Measurements from ENCODE around the gene KANSL1. TPM values are rescaled to one million over a fixed set of nuclear protein-coding genes. Genes with fewer than 3 reads are reported as not detected.

The KANSL1 gene
- polyA plus RNA-seq, 1 experiment, result 14.1 TPM

DNA sequence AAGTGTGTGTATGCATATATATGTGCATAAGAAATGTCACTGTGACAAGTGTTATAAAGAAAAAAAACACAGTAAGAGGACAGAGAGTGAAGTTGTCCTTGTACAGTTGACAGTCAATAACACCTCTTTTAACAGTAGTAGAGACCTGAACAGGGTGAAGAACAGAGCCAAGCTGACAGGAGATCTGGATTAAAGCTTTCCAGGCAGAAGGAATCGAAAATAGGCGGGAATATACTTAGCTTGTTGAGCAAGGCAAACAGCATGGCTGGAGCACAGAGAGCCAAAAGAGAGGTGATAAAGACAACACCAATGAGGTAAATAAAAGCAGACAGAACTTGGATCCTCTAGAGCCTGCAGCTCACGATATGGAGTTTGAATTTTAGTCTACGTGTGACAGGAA is 64.8 kb downstream of the KANSL1 start:
- no peaks in the 10 kb centered on the region for H3K36me3 ChIP-seq (ENCODE audit: control insufficient read depth, insufficient read depth, low read length)
- H3K27me3 ChIP-seq (ENCODE audit: control insufficient read depth, insufficient read depth, low read length), result no peaks in the 10 kb centered on the region
- DNase-seq (ENCODE audit: low read depth), result no peak
- ChIA-PET CTCF (interaction anchor here (0.6 to 1.6 kb wide), 3 partner anchors 17 to 757 kb away, joined by 3 to 4 read pairs (median 3); no protein-coding TSS in a partner anchor), POLR2A (interaction anchor here (0.6 kb wide), 1 partner anchor 75 kb away, joined by 3 read pairs; no protein-coding TSS in a partner anchor)
- no peak overlapping the region for H3K4me3 ChIP-seq (ENCODE audit: low read depth, low read length)
- TF ChIP-seq, protein P1, sequence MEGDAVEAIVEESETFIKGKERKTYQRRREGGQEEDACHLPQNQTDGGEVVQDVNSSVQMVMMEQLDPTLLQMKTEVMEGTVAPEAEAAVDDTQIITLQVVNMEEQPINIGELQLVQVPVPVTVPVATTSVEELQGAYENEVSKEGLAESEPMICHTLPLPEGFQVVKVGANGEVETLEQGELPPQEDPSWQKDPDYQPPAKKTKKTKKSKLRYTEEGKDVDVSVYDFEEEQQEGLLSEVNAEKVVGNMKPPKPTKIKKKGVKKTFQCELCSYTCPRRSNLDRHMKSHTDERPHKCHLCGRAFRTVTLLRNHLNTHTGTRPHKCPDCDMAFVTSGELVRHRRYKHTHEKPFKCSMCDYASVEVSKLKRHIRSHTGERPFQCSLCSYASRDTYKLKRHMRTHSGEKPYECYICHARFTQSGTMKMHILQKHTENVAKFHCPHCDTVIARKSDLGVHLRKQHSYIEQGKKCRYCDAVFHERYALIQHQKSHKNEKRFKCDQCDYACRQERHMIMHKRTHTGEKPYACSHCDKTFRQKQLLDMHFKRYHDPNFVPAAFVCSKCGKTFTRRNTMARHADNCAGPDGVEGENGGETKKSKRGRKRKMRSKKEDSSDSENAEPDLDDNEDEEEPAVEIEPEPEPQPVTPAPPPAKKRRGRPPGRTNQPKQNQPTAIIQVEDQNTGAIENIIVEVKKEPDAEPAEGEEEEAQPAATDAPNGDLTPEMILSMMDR (IDR thresholded peaks at IDR 0.05; ENCODE audit: insufficient read depth, low read depth, low read length), result no peak

DNA sequence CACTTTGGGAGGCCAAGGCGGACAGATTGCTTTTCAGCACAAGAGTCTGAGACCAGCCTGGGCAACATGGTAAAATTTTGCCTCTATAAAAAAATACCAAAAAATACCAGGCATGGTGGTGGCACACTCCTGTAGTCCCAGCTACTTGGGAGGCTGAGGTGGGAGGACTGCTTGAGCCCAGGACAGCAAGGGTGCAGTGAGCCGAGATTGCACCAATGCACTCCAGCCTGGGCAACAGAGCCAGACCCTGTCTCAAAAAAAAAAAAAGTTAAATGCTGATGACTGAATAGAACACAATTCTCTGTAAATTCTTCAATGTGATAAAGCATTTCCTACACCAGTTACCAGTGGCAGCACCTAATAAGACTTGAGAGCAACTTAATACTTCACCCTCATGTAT is 65.7 kb downstream of the KANSL1 start:
- Histone ChIP-seq H3K4me3 (ENCODE audit: low read depth, low read length) (no peak overlapping the region), H3K27me3 (ENCODE audit: control insufficient read depth, insufficient read depth, low read length) (no peaks in the 10 kb centered on the region), H3K36me3 (ENCODE audit: control insufficient read depth, insufficient read depth, low read length) (no peaks in the 10 kb centered on the region)
- TF ChIP-seq, protein P1 (IDR thresholded peaks at IDR 0.05; ENCODE audit: insufficient read depth, low read depth, low read length), result no peak
- no peak for DNase-seq (ENCODE audit: low read depth)
- POLR2A ChIA-PET, result no interaction called here
- CTCF ChIA-PET, result interaction anchor here (1.9 to 2.2 kb wide), 3 partner anchors 12 to 27 kb away, joined by 4 to 6 read pairs (median 6); no protein-coding TSS in a partner anchor

DNA sequence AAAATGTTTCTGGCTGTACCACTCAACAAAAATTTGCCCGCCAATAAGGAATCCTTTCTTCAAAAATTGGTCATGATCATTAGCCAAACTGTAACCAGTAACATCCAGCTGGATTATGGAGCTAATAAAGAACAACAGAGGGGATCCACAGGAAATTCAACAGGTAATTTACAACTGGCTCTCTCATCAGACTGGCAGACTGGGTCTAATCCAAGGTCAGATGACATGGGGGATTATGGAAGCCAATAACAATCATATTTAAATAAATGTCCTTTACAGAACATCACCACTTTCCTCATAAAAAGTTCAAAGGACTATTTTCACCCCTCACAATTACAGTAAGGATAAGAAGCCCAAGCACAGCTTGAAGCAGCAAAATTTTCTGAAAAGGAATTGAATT is 66.4 kb downstream of the KANSL1 start:
- POLR2A ChIA-PET, result no interaction called here
- H3K36me3 ChIP-seq (ENCODE audit: control insufficient read depth, insufficient read depth, low read length), result no peaks in the 10 kb centered on the region
- no peak overlapping the region for H3K4me3 ChIP-seq (ENCODE audit: low read depth, low read length)
- TF ChIP-seq, protein P1 (IDR thresholded peaks at IDR 0.05; ENCODE audit: insufficient read depth, low read depth, low read length), result no peak
- no peak for DNase-seq (ENCODE audit: low read depth)
- H3K27me3 ChIP-seq (ENCODE audit: control insufficient read depth, insufficient read depth, low read length), result no peaks in the 10 kb centered on the region
- CTCF ChIA-PET, result interaction anchor here (1.1 to 2.2 kb wide), 5 partner anchors 11 to 32 kb away, joined by 3 to 6 read pairs (median 4); no protein-coding TSS in a partner anchor

DNA sequence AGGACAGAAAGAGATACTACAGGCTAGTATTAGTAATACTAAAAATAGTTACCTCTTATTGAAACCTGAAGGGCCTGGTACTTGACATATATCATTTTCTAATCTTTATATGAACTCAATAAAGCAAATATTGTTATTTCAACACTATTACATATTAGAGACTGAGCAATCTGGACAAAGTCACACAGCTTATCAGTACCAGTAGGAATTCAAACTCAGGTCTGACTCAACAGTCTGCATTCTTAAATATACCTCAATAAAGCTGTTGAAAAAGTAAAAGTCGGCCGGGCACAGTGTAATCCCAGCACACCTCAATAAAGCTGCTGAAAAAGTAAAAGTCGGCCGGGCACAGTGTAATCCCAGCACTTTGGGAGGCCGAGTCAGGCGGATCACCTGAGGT is 67.4 kb downstream of the KANSL1 start:
- no peak for DNase-seq (ENCODE audit: low read depth)
- Histone ChIP-seq H3K4me3 (ENCODE audit: low read depth, low read length) (no peak overlapping the region), H3K27me3 (ENCODE audit: control insufficient read depth, insufficient read depth, low read length) (no peaks in the 10 kb centered on the region), H3K36me3 (ENCODE audit: control insufficient read depth, insufficient read depth, low read length) (no peaks in the 10 kb centered on the region)
- ChIA-PET CTCF (interaction anchor here (1.1 to 2.2 kb wide), 5 partner anchors 10 to 33 kb away, joined by 3 to 6 read pairs (median 4); no protein-coding TSS in a partner anchor), POLR2A (no interaction called here)
- TF ChIP-seq, protein P1 (IDR thresholded peaks at IDR 0.05; ENCODE audit: insufficient read depth, low read depth, low read length), result no peak

DNA sequence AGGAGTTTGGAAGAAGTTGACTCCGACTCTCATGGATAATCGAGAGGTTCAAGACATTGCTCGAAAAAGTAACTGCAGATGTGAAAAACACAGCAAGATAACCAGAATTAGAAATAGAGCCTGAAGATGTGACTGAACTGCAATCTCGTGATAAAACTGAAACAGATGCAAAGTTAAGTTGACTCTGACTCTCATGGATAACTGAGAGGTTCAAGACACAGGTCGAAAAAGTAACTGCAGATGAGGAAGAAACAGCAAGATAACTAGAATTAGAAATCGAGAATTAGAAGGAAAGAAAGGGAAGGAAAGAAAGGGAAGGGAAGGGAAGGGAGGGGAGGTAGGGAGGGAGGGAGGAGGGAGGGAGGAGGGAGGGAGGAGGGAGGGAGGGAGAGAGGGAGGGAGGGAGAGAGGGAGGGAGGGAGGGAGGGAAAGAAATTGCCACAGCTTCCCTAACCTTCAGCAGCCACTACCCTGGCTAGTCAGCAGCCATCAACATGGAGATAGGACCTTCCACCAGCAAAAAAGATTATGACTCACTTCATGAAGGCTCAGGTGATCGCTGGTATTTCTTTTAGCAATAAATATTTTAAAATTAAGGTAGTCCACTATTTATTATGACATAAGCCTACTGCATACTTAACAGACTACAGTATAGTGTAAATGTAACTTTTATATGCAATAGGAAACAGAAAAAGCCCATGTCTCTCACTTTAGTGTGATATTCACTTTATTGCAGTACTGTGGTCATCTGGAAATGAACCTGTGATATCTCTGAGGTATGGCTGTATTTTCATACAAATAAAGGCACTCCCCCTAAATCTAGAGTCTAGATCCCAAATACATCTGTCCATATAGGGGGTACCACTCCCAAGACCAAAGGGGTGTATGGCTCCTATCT is 68.3 kb downstream of the KANSL1 start:
- no peak overlapping the region for H3K4me3 ChIP-seq (ENCODE audit: low read depth, low read length)
- ChIA-PET POLR2A (no interaction called here), CTCF (interaction anchor here (2.2 kb wide), 1 partner anchor 9 kb away, joined by 6 read pairs; no protein-coding TSS in a partner anchor)
- DNase-seq (ENCODE audit: low read depth), result no peak
- H3K36me3 ChIP-seq (ENCODE audit: control insufficient read depth, insufficient read depth, low read length), result no peaks in the 10 kb centered on the region
- TF ChIP-seq, protein P1 (IDR thresholded peaks at IDR 0.05; ENCODE audit: insufficient read depth, low read depth, low read length), result no peak
- no peaks in the 10 kb centered on the region for H3K27me3 ChIP-seq (ENCODE audit: control insufficient read depth, insufficient read depth, low read length)

Measured in BJ (cell line).